IPS-15b (cell line): ENCODE measurements around the gene MPZL1.
"Not testable (repeated sequence)": the region's sequence is repeated elsewhere in the genome, so short reads cannot be mapped to it uniquely, and the experiment has no call there.

Experiments used
- H3K27me3 ChIP-seq: one replicate; pipeline ENCODE4 v1.6.1; 2013; ENCODE audit warnings: low read length; ENCODE audit not compliant: control insufficient read depth, insufficient read depth
- H3K36me3 ChIP-seq: one replicate; pipeline ENCODE4 v1.6.1; 2013; ENCODE audit warnings: low read length; ENCODE audit not compliant: control insufficient read depth, insufficient read depth
- H3K4me1 ChIP-seq: one replicate; pipeline ENCODE4 v1.6.1; 2013; ENCODE audit warnings: mild to moderate bottlenecking, low read length; ENCODE audit not compliant: control insufficient read depth, insufficient read depth
- H3K4me3 ChIP-seq: one replicate; pipeline ENCODE4 v1.5.1; 2013; ENCODE audit warnings: low read depth, low read length
- H3K9ac ChIP-seq: one replicate; pipeline ENCODE4 v1.6.1; 2013; ENCODE audit warnings: low read depth, mild to moderate bottlenecking, low read length
- H3K9me3 ChIP-seq: one replicate; pipeline ENCODE4 v1.6.1; 2013; ENCODE audit warnings: mild to moderate bottlenecking, low read length; ENCODE audit not compliant: control insufficient read depth, insufficient read depth

Gene MPZL1

DNA sequence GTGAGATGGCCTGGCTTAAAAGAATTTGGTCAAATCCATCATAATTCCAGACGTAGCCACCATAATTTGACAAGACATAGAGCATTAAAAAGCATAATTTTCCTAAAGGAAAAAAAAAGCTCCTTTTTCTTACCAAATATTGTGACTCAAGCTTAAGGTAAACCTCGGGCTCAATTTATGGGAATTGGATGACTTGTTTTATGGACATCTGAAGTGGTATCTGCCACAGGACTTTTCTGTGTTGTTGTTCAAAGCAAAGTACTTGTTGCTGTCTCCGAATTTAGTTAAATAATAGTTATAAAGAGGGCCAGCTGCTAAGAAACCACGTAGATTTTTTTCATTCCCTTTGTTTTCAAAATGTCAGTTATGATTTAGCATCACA, 1.1 kb downstream of the MPZL1 start:
- Histone ChIP-seq H3K4me3 (peak overlapping the region; percentile 85), H3K9ac (no peak overlapping the region), H3K36me3 (no peaks in the 10 kb centered on the region), H3K27me3 (peaks cover 2% of the 10 kb centered on the region), H3K4me1 (no peaks in the 10 kb centered on the region), H3K9me3 (no peaks in the 10 kb centered on the region)

GRCh38 chr1:167723707-167724323, 2.0 kb downstream of the MPZL1 start:
- no peaks in the 10 kb centered on the region for H3K36me3 ChIP-seq
- H3K9ac ChIP-seq: no peak overlapping the region
- H3K9me3 ChIP-seq: no peaks in the 10 kb centered on the region
- peaks cover 2% of the 10 kb centered on the region for H3K27me3 ChIP-seq
- H3K4me3 ChIP-seq: peak overlapping the region; percentile 12
- no peaks in the 10 kb centered on the region for H3K4me1 ChIP-seq

- Histone ChIP-seq H3K27me3 (no peaks in the 10 kb centered on the region), H3K4me3 (no peak overlapping the region), H3K4me1 (no peaks in the 10 kb centered on the region), H3K9ac (no peak overlapping the region), H3K9me3 (no peaks in the 10 kb centered on the region), H3K36me3 (peaks cover 3% of the 10 kb centered on the region)
These were observed 4.2 kb downstream of the MPZL1 start for GRCh38 chr1:167726008-167726407.

GRCh38 chr1:167728818-167729410, 7.1 kb downstream of the MPZL1 start:
- no peaks in the 10 kb centered on the region for H3K4me1 ChIP-seq

GRCh38 chr1:167734227-167734626, 12.4 kb downstream of the MPZL1 start:
- Histone ChIP-seq H3K9ac (no peak overlapping the region), H3K9me3 (no peaks in the 10 kb centered on the region), H3K27me3 (no peaks in the 10 kb centered on the region), H3K4me3 (no peak overlapping the region), H3K4me1 (no peaks in the 10 kb centered on the region), H3K36me3 (peaks cover 3% of the 10 kb centered on the region)

More at GRCh38 chr1:167728818-167729410, 7.1 kb downstream of the MPZL1 start:
- H3K4me3 ChIP-seq: no peak overlapping the region
- no peaks in the 10 kb centered on the region for H3K9me3 ChIP-seq
- no peaks in the 10 kb centered on the region for H3K27me3 ChIP-seq
- no peak overlapping the region for H3K9ac ChIP-seq
- peaks cover 3% of the 10 kb centered on the region for H3K36me3 ChIP-seq

- H3K27me3 ChIP-seq: no peaks in the 10 kb centered on the region
- no peak overlapping the region for H3K9ac ChIP-seq
- H3K9me3 ChIP-seq: no peaks in the 10 kb centered on the region
- H3K4me1 ChIP-seq: no peaks in the 10 kb centered on the region
- H3K36me3 ChIP-seq: peaks cover 3% of the 10 kb centered on the region
- H3K4me3 ChIP-seq: no peak overlapping the region
These were observed 13.1 kb downstream of the MPZL1 start for GRCh38 chr1:167734841-167735240.

DNA sequence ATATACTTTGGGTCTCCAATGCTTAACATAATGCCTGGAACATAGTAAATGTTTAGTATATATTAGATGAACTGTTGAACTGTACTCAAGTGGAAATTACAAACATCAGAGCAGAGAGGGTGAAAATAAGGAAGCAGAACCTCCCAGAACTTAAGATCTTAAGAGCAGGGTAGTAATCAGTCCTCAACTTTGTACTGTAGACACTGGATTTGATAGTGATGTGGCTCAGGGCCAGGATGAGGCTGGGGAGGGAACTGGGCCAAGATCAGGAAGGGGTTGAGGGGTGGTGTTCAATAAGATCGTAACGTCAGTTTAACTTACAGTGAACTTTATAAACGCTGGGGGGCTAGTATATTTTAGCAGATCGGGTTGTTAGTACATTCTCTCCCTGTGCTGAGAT, 15.4 kb downstream of the MPZL1 start:
- no peaks in the 10 kb centered on the region for H3K9me3 ChIP-seq
- H3K36me3 ChIP-seq: no peaks in the 10 kb centered on the region
- no peaks in the 10 kb centered on the region for H3K4me1 ChIP-seq
- no peak overlapping the region for H3K9ac ChIP-seq
- no peaks in the 10 kb centered on the region for H3K27me3 ChIP-seq
- no peak overlapping the region for H3K4me3 ChIP-seq

DNA sequence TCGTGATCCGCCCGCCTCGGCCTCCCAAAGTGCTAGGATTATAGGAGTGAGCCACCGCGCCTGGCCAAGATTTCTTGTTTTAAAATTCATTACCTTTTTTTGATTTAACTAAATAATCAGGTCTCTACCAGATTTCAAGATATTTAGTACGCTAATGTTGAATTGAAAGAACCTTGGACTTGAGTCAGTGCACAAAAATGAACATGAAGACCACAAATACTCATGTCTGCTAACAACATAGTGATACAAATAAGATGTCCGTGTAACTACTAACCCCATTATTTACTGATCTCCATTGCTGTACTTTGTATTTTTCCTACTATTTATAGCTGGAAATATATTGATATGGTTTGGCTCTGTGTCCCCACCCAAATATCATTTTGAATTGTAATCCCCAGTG, 16.4 kb downstream of the MPZL1 start:
- Histone ChIP-seq H3K27me3 (no peaks in the 10 kb centered on the region), H3K36me3 (no peaks in the 10 kb centered on the region), H3K4me1 (no peaks in the 10 kb centered on the region), H3K9ac (no peak overlapping the region), H3K9me3 (no peaks in the 10 kb centered on the region), H3K4me3 (no peak overlapping the region)

DNA sequence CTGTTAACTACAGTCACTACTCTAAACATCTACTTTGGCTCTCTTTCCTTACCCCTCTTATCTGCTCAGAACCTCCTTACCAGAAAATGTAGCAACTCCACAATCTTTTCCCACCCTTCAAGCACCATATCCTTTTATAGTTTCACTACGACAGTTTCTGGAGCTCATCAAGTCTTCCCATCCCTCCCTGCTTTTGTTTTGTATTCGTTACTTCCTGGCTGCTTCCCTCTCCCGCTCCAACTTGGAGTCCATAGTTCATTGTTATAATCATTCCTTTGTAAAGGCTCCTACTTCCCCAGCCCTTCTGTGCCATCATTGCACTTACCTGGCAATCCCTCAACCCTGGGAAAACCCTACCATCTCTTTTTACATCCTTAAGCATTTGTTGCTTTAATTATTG, 18.0 kb downstream of the MPZL1 start:
- H3K27me3 ChIP-seq: no peaks in the 10 kb centered on the region
- no peaks in the 10 kb centered on the region for H3K36me3 ChIP-seq
- H3K9ac ChIP-seq: no peak overlapping the region
- no peaks in the 10 kb centered on the region for H3K4me1 ChIP-seq
- no peak overlapping the region for H3K4me3 ChIP-seq
- H3K9me3 ChIP-seq: no peaks in the 10 kb centered on the region

DNA sequence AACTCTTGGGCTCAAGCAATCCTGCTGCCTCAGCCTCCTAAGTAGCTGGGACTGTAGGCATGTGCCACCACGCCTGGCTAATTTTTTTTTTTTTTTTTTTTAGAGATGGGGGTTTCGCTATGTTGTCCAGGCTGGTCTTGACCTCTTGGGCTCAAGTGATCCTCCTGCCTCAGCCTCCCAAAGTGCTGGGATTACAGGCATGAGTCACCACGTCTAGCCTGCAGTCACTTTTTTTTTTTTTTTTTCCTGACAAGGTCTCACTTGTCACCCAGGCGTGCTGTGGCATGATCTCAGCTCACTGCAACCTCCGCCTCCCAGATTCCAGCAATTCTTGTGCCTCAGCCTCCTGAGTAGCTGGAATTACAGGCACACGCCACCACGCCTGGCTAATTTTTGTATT, 19.3 kb downstream of the MPZL1 start:
- not testable (repeated sequence) for H3K36me3 ChIP-seq, H3K4me3 ChIP-seq, H3K27me3 ChIP-seq, H3K9me3 ChIP-seq, H3K4me1 ChIP-seq, H3K9ac ChIP-seq

- not testable (repeated sequence) for H3K27me3 ChIP-seq, H3K4me3 ChIP-seq, H3K9ac ChIP-seq, H3K9me3 ChIP-seq, H3K4me1 ChIP-seq, H3K36me3 ChIP-seq
These were observed 20.7 kb downstream of the MPZL1 start for GRCh38 chr1:167742392-167743057.

GRCh38 chr1:167744901-167745300, 23.1 kb downstream of the MPZL1 start:
- no peaks in the 10 kb centered on the region for H3K4me1 ChIP-seq
- no peaks in the 10 kb centered on the region for H3K36me3 ChIP-seq
- no peaks in the 10 kb centered on the region for H3K27me3 ChIP-seq
- no peak overlapping the region for H3K9ac ChIP-seq
- H3K9me3 ChIP-seq: no peaks in the 10 kb centered on the region
- H3K4me3 ChIP-seq: no peak overlapping the region
